OCI-LY1 (cell line): ENCODE results near the gene CDA.

Experiments used
- H2AFZ ChIP-seq: fragments of 200-600 bp; sonication (generic), shearing (Covaris generic); 2 replicates; pipeline ENCODE4 v1.6.0; 2014; ENCODE audit warnings: antibody characterized with exemption, mild to moderate bottlenecking, low read length
- H3F3A ChIP-seq: fragments of 200-600 bp; sonication (generic), shearing (Covaris generic); 2 replicates; pipeline ENCODE4 v1.6.0; 2014; ENCODE audit warnings: mild to moderate bottlenecking, antibody characterized with exemption, low read length, moderate library complexity; ENCODE audit not compliant: insufficient read depth
- H3K27ac ChIP-seq: fragments of 200-600 bp; sonication (generic); 2 replicates; pipeline ENCODE4 v1.5.1; 2014; ENCODE audit warnings: low read length, mixed run types, mild to moderate bottlenecking, low read depth; ENCODE audit not compliant: poor library complexity, severe bottlenecking
- H3K27me3 ChIP-seq: fragments of 200-600 bp; sonication (generic); 2 replicates; pipeline ENCODE4 v1.6.0; 2014; ENCODE audit warnings: antibody characterized with exemption, mild to moderate bottlenecking, low read length, moderate library complexity; ENCODE audit not compliant: insufficient read depth
- H3K36me3 ChIP-seq: fragments of 200-600 bp; sonication (generic); 2 replicates; pipeline ENCODE4 v1.6.1; 2014; ENCODE audit warnings: mild to moderate bottlenecking, antibody characterized with exemption, low read length, moderate library complexity, mixed read lengths; ENCODE audit not compliant: insufficient read depth
- H3K4me1 ChIP-seq: fragments of 200-600 bp; sonication (generic); 2 replicates; pipeline ENCODE4 v1.5.1; 2014; ENCODE audit warnings: mild to moderate bottlenecking, low read length, moderate library complexity; ENCODE audit not compliant: insufficient read depth, severe bottlenecking
- H3K4me2 ChIP-seq: fragments of 200-600 bp; sonication (generic), shearing (Covaris generic); 2 replicates; pipeline ENCODE4 v1.6.1; 2014; ENCODE audit warnings: low read length
- H3K4me3 ChIP-seq: fragments of 200-600 bp; sonication (generic); 2 replicates; pipeline ENCODE4 v1.5.1; 2014; ENCODE audit warnings: low read length, low read depth, mild to moderate bottlenecking, mixed read lengths; ENCODE audit not compliant: poor library complexity, severe bottlenecking
- H3K79me2 ChIP-seq: fragments of 200-600 bp; shearing (Covaris generic); 2 replicates; pipeline ENCODE4 v1.6.1; 2016; ENCODE audit warnings: mixed run types, low read length, mixed read lengths; ENCODE audit not compliant: insufficient read depth
- H3K9ac ChIP-seq: fragments of 200-600 bp; sonication (generic), shearing (Covaris generic); 2 replicates; pipeline ENCODE4 v1.6.1; 2014; ENCODE audit warnings: mild to moderate bottlenecking, low read length, mixed read lengths
- H3K9me2 ChIP-seq: fragments of 200-600 bp; sonication (generic), shearing (Covaris generic); 2 replicates; pipeline ENCODE4 v1.6.1; 2014; ENCODE audit warnings: low read depth, mild to moderate bottlenecking, low read length, mixed read lengths
- H3K9me3 ChIP-seq: fragments of 200-600 bp; shearing (Covaris generic); 2 replicates; pipeline ENCODE4 v1.6.1; 2014; ENCODE audit warnings: low read length, mixed read lengths
- H4K20me1 ChIP-seq: fragments of 200-600 bp; sonication (generic), shearing (Covaris generic); 2 replicates; pipeline ENCODE4 v1.6.0; 2016; ENCODE audit warnings: mild to moderate bottlenecking, low read length; ENCODE audit not compliant: insufficient read depth
- EZH2 ChIP-seq: fragments of 200-600 bp; sonication (generic), shearing (Covaris generic); IDR thresholded peaks from 2 replicates; pipeline ENCODE4 v1.8.0; 2017; ENCODE audit warnings: borderline replicate concordance, mixed run types, mild to moderate bottlenecking, antibody characterized with exemption, low read length, moderate library complexity, mixed read lengths
- TF ChIP-seq, protein P1 (sequence below): fragments of 200-600 bp; sonication (generic), shearing (Covaris generic); IDR thresholded peaks from 2 replicates; pipeline ENCODE4 v1.5.1; 2017; ENCODE audit warnings: mild to moderate bottlenecking, antibody characterized with exemption, low read length, moderate library complexity, mixed read lengths

CDA gene

DNA sequence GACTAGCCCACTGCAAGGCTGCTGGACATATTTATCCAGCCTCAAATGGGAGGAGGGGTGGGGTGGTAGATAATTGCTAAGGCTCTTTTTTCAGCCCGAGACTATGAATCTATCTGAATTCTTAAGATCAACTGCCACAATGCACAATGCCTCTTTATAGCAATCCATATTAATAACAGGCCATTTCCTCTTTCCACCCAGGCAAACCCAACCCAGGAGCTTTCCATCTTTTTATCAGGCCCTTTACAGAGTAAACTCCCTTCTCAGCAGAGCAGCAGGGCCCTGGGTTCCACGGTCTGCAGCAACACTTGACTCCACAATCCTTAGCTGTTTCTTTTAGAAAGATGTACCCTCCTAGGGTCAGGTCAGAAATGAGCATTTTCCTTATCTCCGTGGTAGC is 71.5 kb downstream of the CDA start:
- no peaks in the 10 kb centered on the region for H3K9me3 ChIP-seq
- H3K9me2 ChIP-seq: no peaks in the 10 kb centered on the region
- peak overlapping the region; percentile 97 for H3K4me2 ChIP-seq
- H4K20me1 ChIP-seq: no peaks in the 10 kb centered on the region
- H3F3A ChIP-seq: no peaks in the 10 kb centered on the region
- peaks cover 34% of the 10 kb centered on the region for H3K4me1 ChIP-seq
- H3K27me3 ChIP-seq: no peaks in the 10 kb centered on the region
- peak overlapping the region; percentile 97 for H3K4me3 ChIP-seq
- TF ChIP-seq, protein P1, sequence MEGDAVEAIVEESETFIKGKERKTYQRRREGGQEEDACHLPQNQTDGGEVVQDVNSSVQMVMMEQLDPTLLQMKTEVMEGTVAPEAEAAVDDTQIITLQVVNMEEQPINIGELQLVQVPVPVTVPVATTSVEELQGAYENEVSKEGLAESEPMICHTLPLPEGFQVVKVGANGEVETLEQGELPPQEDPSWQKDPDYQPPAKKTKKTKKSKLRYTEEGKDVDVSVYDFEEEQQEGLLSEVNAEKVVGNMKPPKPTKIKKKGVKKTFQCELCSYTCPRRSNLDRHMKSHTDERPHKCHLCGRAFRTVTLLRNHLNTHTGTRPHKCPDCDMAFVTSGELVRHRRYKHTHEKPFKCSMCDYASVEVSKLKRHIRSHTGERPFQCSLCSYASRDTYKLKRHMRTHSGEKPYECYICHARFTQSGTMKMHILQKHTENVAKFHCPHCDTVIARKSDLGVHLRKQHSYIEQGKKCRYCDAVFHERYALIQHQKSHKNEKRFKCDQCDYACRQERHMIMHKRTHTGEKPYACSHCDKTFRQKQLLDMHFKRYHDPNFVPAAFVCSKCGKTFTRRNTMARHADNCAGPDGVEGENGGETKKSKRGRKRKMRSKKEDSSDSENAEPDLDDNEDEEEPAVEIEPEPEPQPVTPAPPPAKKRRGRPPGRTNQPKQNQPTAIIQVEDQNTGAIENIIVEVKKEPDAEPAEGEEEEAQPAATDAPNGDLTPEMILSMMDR: no peak
- no peak for TF ChIP-seq EZH2
- peaks cover 45% of the 10 kb centered on the region for H3K36me3 ChIP-seq
- no peak overlapping the region for H2AFZ ChIP-seq
- H3K27ac ChIP-seq: peak overlapping the region; percentile 36
- peak overlapping the region; percentile 97 for H3K9ac ChIP-seq
- H3K79me2 ChIP-seq: peaks cover 31% of the 10 kb centered on the region

DNA sequence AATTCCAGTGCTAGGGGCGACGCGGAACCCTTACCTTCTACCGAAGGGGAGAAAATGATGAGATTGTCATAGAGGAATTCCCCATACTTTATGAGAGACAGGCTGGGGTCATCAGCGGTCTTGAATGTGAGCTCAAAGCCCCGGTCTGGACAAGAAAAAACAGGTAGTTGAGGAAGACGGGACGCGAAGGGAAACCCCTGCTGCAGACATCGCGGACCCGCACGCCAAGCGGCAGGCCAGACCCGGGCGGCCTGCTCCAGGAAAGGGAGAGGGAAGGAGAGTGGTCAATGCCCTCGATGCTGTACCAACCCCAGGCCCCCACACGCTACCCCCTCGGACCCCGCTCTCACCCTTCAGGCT is 71.9 kb downstream of the CDA start:
- H3K9me2 ChIP-seq: no peaks in the 10 kb centered on the region
- H4K20me1 ChIP-seq: no peaks in the 10 kb centered on the region
- peaks cover 31% of the 10 kb centered on the region for H3K79me2 ChIP-seq
- no peaks in the 10 kb centered on the region for H3K9me3 ChIP-seq
- H3K27me3 ChIP-seq: no peaks in the 10 kb centered on the region
- H3K4me1 ChIP-seq: peaks cover 34% of the 10 kb centered on the region
- H3K4me3 ChIP-seq: peak overlapping the region; percentile 97
- H3K27ac ChIP-seq: peak overlapping the region; percentile 36
- no peak for TF ChIP-seq EZH2
- H3K9ac ChIP-seq: peak overlapping the region; percentile 97
- peak overlapping the region; percentile 97 for H3K4me2 ChIP-seq
- H3F3A ChIP-seq: no peaks in the 10 kb centered on the region
- H3K36me3 ChIP-seq: peaks cover 40% of the 10 kb centered on the region
- H2AFZ ChIP-seq: no peak overlapping the region

GRCh38 chr1:20661207-20662109 is 72.6 kb downstream of the CDA start, which contains the start of gene DDOST:
Gene DDOST, minus strand, starts transcription at chr1:20661369. Its CDS starts 19 bp downstream, at chr1:20661350.
- Histone ChIP-seq H4K20me1 (no peaks in the 10 kb centered on the region), H3K36me3 (peaks cover 34% of the 10 kb centered on the region), H3K9me2 (no peaks in the 10 kb centered on the region), H3K79me2 (peaks cover 31% of the 10 kb centered on the region), H3K4me2 (peak within 1 kb of the TSS; percentile 97), H3K4me3 (peak within 1 kb of the TSS; percentile 97), H2AFZ (no peak within 1 kb of the TSS), H3K4me1 (peaks cover 34% of the 10 kb centered on the region), H3K27me3 (no peaks in the 10 kb centered on the region), H3K9me3 (no peaks in the 10 kb centered on the region), H3K9ac (peak within 1 kb of the TSS; percentile 97), H3K27ac (peak within 1 kb of the TSS; percentile 36), H3F3A (no peaks in the 10 kb centered on the region)
- TF ChIP-seq, protein P1: peak; percentile 28; the same call in 1 of the 2 replicates
- no peak for TF ChIP-seq EZH2
